Esophagus muscularis mucosa (tissue), 4 donors: ENCODE measurements around the gene AOAH. TPM values are rescaled to one million over a fixed set of nuclear protein-coding genes. Genes with fewer than 3 reads are reported as not detected.

Source experiments
- DNase-seq: peaks from one replicate; pipeline ENCODE4 v3.0.0-alpha.2; 2017; ENCODE audit errors: extremely low spot score
- H3K27ac ChIP-seq, 4 donors: fragments of 200-600 bp; sonication (generic); replicated peaks in 1 of 4; 1 replicate in 3 of 4; 2 replicates in 1 of 4; pipeline ENCODE4 v1.5.1; 2016 to 2019; ENCODE audit warnings: mild to moderate bottlenecking in 1 of 4
- H3K27me3 ChIP-seq, 4 donors: fragments of 200-600 bp; sonication (generic); one replicate each; pipeline versions ENCODE4 v1.5.1 to v1.6.0; 2016 to 2019
- H3K36me3 ChIP-seq, 4 donors: fragments of 200-600 bp; sonication (generic); one replicate each; pipeline ENCODE4 v1.5.1; 2016 to 2019
- H3K4me1 ChIP-seq, 4 donors: fragments of 200-600 bp; sonication (generic); one replicate each; pipeline ENCODE4 v1.5.1; 2016 to 2019
- H3K4me3 ChIP-seq, 4 donors: fragments of 200-600 bp; sonication (generic); 1 replicate in 2 of 4; 2 replicates in 2 of 4; pipeline ENCODE4 v1.5.1; 2016 to 2019; ENCODE audit warnings: mild to moderate bottlenecking in 4 of 4, moderate library complexity in 1 of 4
- H3K9me3 ChIP-seq, 4 donors: fragments of 200-600 bp; sonication (generic); 1 replicate in 3 of 4; 2 replicates in 1 of 4; pipeline ENCODE4 v1.5.1; 2016 to 2019
- EP300 ChIP-seq: sonication (generic); formaldehyde crosslinking; IDR thresholded peaks from one replicate; pipeline ENCODE4 v1.6.1; 2017; ENCODE audit warnings: antibody characterized with exemption
- POLR2A ChIP-seq: fragments of 450-650 bp; IDR thresholded peaks from one replicate; pipeline ENCODE4 v1.6.1; 2017; ENCODE audit warnings: antibody characterized with exemption, moderate library complexity, mild to moderate bottlenecking, low read depth
- POLR2AphosphoS5 ChIP-seq, 2 donors: sonication (generic); formaldehyde crosslinking; IDR thresholded peaks; one replicate each; pipeline ENCODE4 v1.6.1; 2017; ENCODE audit warnings: antibody characterized with exemption in 2 of 2
- WGBS: methylation state at CpG from one replicate; pipeline ENCODE4 v1.1.5; 2018; 5-methylcytosine and 5-hydroxymethylcytosine counted together
- intact Hi-C: fragments of 100-400 bp; cut with DNase I; formaldehyde crosslinking; loops from one replicate; pipeline ENCODE4 v1.15.1; 2023
- total RNA-seq, 4 donors: library from RNA; depleted of rRNA; stranded (reverse); fragments of >200 nt; gene quantifications; one replicate each; pipeline versions ENCODE4 v1.1.0 to v1.2.1, GENCODE V29; 2016
- TF ChIP-seq, protein P1 (sequence below), 3 experiments: fragments of 200-600 bp in 2 of 3; fragments of 450-650 bp in 1 of 3; sonication (generic) in 2 of 3; IDR thresholded peaks; one replicate each; pipeline ENCODE4 v1.5.1; 2017 to 2019; ENCODE audit warnings: antibody characterized with exemption in 3 of 3, mild to moderate bottlenecking in 2 of 3, moderate library complexity in 1 of 3

Gene AOAH
- total RNA-seq, 4 donors from 2014 or later, result 2.0 to 16.1 (median 4.5) TPM

DNA sequence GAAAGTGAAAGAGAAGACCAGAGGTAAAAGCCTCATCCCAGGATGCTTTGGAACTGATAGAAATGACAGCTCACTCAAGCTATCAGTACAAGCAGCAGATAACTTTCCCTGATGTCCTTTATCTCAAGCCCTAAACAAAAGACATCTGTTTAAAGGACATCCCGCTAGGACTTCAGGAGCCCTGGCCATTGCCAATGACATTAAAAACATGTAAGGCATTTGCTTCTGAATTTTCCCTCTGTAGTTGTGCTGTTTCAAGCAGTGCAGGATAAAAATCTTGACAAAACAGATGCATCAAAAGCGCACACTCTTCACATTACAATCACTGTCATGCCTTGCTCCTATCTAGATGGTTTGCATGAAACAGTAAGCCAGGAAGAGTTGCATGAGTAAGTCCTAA lies 159.8 kb downstream of the AOAH start:
- no peak for TF ChIP-seq POLR2AphosphoS5 (IDR thresholded peaks at IDR 0.05)
- TF ChIP-seq POLR2A, result no peak
- TF ChIP-seq, protein P1, sequence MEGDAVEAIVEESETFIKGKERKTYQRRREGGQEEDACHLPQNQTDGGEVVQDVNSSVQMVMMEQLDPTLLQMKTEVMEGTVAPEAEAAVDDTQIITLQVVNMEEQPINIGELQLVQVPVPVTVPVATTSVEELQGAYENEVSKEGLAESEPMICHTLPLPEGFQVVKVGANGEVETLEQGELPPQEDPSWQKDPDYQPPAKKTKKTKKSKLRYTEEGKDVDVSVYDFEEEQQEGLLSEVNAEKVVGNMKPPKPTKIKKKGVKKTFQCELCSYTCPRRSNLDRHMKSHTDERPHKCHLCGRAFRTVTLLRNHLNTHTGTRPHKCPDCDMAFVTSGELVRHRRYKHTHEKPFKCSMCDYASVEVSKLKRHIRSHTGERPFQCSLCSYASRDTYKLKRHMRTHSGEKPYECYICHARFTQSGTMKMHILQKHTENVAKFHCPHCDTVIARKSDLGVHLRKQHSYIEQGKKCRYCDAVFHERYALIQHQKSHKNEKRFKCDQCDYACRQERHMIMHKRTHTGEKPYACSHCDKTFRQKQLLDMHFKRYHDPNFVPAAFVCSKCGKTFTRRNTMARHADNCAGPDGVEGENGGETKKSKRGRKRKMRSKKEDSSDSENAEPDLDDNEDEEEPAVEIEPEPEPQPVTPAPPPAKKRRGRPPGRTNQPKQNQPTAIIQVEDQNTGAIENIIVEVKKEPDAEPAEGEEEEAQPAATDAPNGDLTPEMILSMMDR (IDR thresholded peaks at IDR 0.05), result no peak
- TF ChIP-seq EP300, result no peak
- no peaks in the 10 kb centered on the region for H3K9me3 ChIP-seq
- intact Hi-C loops, result no loop called here
- 71% methylated on average over 2 of the region's 2 CpGs for WGBS
- H3K36me3 ChIP-seq, result no peaks in the 10 kb centered on the region
- H3K27me3 ChIP-seq, result no peaks in the 10 kb centered on the region
- no peak for DNase-seq
- peaks cover 13 to 35% (median 31%) of the 10 kb centered on the region in 4 donors for H3K4me1 ChIP-seq
- H3K4me3 ChIP-seq, result no peak overlapping the region
- H3K27ac ChIP-seq, result peak overlapping the region in 3 of 4 donors; percentile 29 to 60 (median 34)

DNA sequence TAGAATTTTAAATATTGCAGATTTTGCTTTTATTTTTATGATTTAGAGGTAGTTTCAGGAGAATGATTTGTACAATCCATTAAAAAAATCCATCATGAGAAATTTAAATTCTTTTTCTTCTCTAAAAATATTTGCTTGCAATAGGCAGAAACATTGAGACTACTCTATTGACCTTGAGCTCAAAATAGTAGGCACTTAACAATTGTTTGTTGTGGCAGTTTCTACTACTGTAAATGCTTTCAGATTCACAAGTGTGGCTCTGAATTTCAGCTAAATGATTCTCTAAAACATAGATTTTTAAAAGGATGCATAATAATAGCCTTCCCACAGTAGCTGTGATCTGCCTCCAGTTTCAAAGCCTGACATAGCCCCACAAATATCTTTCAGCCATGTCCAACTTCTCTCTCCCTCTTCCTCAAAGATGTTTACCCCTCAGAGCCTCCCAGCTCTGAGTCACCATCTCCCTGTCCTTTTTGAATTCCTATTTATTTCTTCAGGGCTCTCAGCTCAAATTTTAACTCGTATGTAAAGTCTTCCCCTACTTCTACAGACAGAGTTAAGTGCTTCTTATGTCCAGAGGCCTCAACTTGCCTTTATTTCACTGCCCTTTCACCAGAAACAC lies 160.5 kb downstream of the AOAH start:
- TF ChIP-seq POLR2AphosphoS5 (IDR thresholded peaks at IDR 0.05), result no peak
- TF ChIP-seq, protein P1 (IDR thresholded peaks at IDR 0.05), result no peak
- no peak for TF ChIP-seq POLR2A
- TF ChIP-seq EP300, result no peak
- no peak for DNase-seq
- H3K36me3 ChIP-seq, result no peaks in the 10 kb centered on the region
- no peak overlapping the region for H3K4me3 ChIP-seq
- no peaks in the 10 kb centered on the region for H3K27me3 ChIP-seq
- no peaks in the 10 kb centered on the region for H3K9me3 ChIP-seq
- intact Hi-C loops, result no loop called here
- WGBS, result 9% methylated on average over 1 of the region's 1 CpG
- peak overlapping the region in 3 of 4 donors; percentile 29 to 60 (median 34) for H3K27ac ChIP-seq
- peaks cover 13 to 35% (median 31%) of the 10 kb centered on the region in 4 donors for H3K4me1 ChIP-seq

DNA sequence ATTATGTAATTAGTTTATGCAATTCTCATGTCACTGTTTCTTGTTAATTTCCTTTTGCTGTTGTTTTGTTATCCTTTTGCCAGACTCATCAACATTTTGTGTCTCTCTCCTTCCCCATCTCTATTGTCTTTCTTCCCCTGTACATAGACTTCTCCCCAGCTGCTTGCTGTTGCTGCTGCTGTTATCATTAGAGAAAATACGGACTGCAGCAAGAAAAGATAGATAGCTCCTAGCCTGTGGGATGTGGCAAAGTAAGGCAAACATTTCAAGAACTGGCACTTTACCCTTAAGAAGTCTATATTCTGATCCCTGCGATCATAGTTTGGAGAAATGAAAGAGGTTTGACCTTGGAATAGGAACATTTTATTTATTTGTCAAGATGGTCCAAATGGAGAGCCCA lies 162.2 kb downstream of the AOAH start:
- Histone ChIP-seq H3K4me3 (no peak overlapping the region), H3K27ac (no peak overlapping the region), H3K27me3 (no peaks in the 10 kb centered on the region), H3K36me3 (no peaks in the 10 kb centered on the region), H3K4me1 (peaks cover 13 to 35% (median 31%) of the 10 kb centered on the region in 4 donors), H3K9me3 (no peaks in the 10 kb centered on the region)
- WGBS, result 78% methylated on average over 2 of the region's 2 CpGs
- TF ChIP-seq, protein P1 (IDR thresholded peaks at IDR 0.05), result no peak
- no peak for DNase-seq
- intact Hi-C loops, result no loop called here

DNA sequence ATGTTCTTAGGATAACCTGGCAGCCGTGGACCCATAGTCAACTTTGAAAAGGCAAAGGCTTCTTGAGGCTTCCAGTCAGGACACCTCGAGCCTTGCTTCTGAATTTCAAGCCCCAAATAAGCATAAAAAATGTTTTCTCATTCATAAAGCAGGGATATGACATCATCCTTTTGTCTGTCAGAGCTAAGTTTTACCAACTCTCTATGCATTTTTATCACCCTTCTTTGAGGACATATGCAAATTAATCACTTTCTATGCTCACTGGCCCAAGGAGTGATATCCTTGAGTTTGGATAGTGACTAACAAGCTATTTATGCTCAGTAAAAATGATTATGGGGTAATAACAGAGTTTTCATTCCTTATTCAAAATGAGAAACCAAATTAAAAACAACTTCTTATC lies 175.3 kb downstream of the AOAH start:
- WGBS, result 87% methylated on average over 2 of the region's 2 CpGs
- H3K4me1 ChIP-seq, result no peaks in the 10 kb centered on the region
- H3K9me3 ChIP-seq, result no peaks in the 10 kb centered on the region
- TF ChIP-seq POLR2A, result no peak
- no peak for TF ChIP-seq POLR2AphosphoS5 (IDR thresholded peaks at IDR 0.05)
- TF ChIP-seq, protein P1 (IDR thresholded peaks at IDR 0.05), result no peak
- TF ChIP-seq EP300, result no peak
- no peak overlapping the region for H3K27ac ChIP-seq
- intact Hi-C loops, result no loop called here
- no peak overlapping the region for H3K4me3 ChIP-seq
- no peaks in the 10 kb centered on the region for H3K27me3 ChIP-seq
- no peaks in the 10 kb centered on the region for H3K36me3 ChIP-seq
- DNase-seq, result no peak

DNA sequence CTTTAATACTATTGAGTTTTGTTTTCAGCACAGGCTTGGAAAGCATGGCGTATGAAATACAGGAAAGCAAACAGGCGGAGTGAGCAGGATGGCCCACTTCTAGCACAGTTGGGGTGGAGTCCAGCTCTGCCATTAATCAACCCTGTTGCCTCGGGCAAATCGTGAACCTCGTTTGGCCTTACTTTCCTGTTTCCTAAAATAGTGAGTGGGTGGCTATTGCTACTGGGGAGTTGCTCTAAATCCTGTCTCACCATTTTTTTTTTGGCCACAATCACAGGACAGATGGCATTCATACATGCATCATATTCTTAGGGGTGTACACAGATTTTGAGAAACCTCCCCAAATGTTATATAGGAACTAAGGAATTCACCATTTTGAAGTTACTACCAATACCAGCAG lies 176.9 kb downstream of the AOAH start:
- TF ChIP-seq POLR2AphosphoS5 (IDR thresholded peaks at IDR 0.05) (no peak), EP300 (no peak), POLR2A (no peak)
- TF ChIP-seq, protein P1 (IDR thresholded peaks at IDR 0.05), result no peak
- intact Hi-C loops, result no loop called here
- Histone ChIP-seq H3K36me3 (no peaks in the 10 kb centered on the region), H3K27me3 (no peaks in the 10 kb centered on the region), H3K9me3 (no peaks in the 10 kb centered on the region), H3K4me1 (no peaks in the 10 kb centered on the region), H3K27ac (no peak overlapping the region), H3K4me3 (no peak overlapping the region)
- WGBS, result 49% methylated on average over 5 of the region's 5 CpGs
- no peak for DNase-seq
